ENCODE results near the gene ANAPC5. TPM values are rescaled to one million over a fixed set of nuclear protein-coding genes. Genes with fewer than 3 reads are reported as not detected.

ANAPC5 gene
- total and polyA plus RNA-seq, 12 donors, result 81.3 to 204 (median 96.6) TPM

- no peak overlapping the region for H3K27ac ChIP-seq
- WGBS, 4 donors, result 86 to 92% (median 90%) methylated on average over 7 to 10 of the region's 10 CpGs
- no peak for DNase-seq
- intact Hi-C loops (cut with DNase I), result no loop called here
- peaks cover 11 to 33% of the 10 kb centered on the region in 2 donors for H3K4me1 ChIP-seq (replicated peaks in 1 of 2)
- no peak overlapping the region for H3K4me3 ChIP-seq
- TF ChIP-seq POLR2A (IDR thresholded peaks at IDR 0.05) (no peak), CTCF (IDR thresholded peaks at IDR 0.05) (no peak)
- no peaks in the 10 kb centered on the region for H3K9me3 ChIP-seq (replicated peaks in 1 of 3)
- H3K36me3 ChIP-seq (replicated peaks in 1 of 2), result peaks cover 0 to 2% of the 10 kb centered on the region in 2 donors
- no peaks in the 10 kb centered on the region for H3K27me3 ChIP-seq
These were observed 64.8 kb downstream of the ANAPC5 start for GRCh38 chr12:121287267-121287954.

GRCh38 chr12:121285856-121286255 lies 66.4 kb downstream of the ANAPC5 start:
- no peak overlapping the region for H3K4me3 ChIP-seq
- no peaks in the 10 kb centered on the region for H3K9me3 ChIP-seq (replicated peaks in 1 of 3)
- H3K36me3 ChIP-seq (replicated peaks in 1 of 2), result no peaks in the 10 kb centered on the region
- WGBS, 4 donors, result 65 to 80% (median 71%) methylated on average over 1 of the region's 1 CpG
- no peak for DNase-seq
- no peaks in the 10 kb centered on the region for H3K27me3 ChIP-seq
- no peak overlapping the region for H3K27ac ChIP-seq
- peaks cover 11 to 33% of the 10 kb centered on the region in 2 donors for H3K4me1 ChIP-seq (replicated peaks in 1 of 2)
- intact Hi-C loops (cut with DNase I), result no loop called here
- TF ChIP-seq POLR2A (IDR thresholded peaks at IDR 0.05) (no peak), CTCF (IDR thresholded peaks at IDR 0.05) (no peak)

GRCh38 chr12:121284551-121285390 lies 67.4 kb downstream of the ANAPC5 start:
- intact Hi-C loops (cut with DNase I), result no loop called here
- no peaks in the 10 kb centered on the region for H3K9me3 ChIP-seq (replicated peaks in 1 of 3)
- H3K27me3 ChIP-seq, result no peaks in the 10 kb centered on the region
- H3K36me3 ChIP-seq (replicated peaks in 1 of 2), result no peaks in the 10 kb centered on the region
- peak in 6 of 7 donors; percentile 43 to 66 (median 58) for DNase-seq
- 48 to 61% (median 54%) methylated on average over 5 to 14 of the region's 14 CpGs for WGBS, 4 donors
- H3K4me1 ChIP-seq (replicated peaks in 1 of 2), result peaks cover 12 to 34% of the 10 kb centered on the region in 2 donors
- H3K27ac ChIP-seq, result peak overlapping the region; percentile 1 to 85 (median 67)
- no peak for TF ChIP-seq POLR2A (IDR thresholded peaks at IDR 0.05)
- TF ChIP-seq CTCF (IDR thresholded peaks at IDR 0.05), result no peak
- H3K4me3 ChIP-seq, result no peak overlapping the region

- H3K4me1 ChIP-seq (replicated peaks in 1 of 2), result peaks cover 21 to 34% of the 10 kb centered on the region in 2 donors
- peak overlapping the region in 1 of 5 donors; percentile 82 for H3K27ac ChIP-seq
- H3K9me3 ChIP-seq (replicated peaks in 1 of 3), result no peaks in the 10 kb centered on the region
- intact Hi-C loops (cut with DNase I), result no loop called here
- WGBS, 4 donors, result 93 to 96% (median 95%) methylated on average over 6 of the region's 6 CpGs
- TF ChIP-seq CTCF (IDR thresholded peaks at IDR 0.05) (no peak), POLR2A (IDR thresholded peaks at IDR 0.05) (no peak)
- DNase-seq, result no peak
- no peaks in the 10 kb centered on the region for H3K36me3 ChIP-seq (replicated peaks in 1 of 2)
- no peaks in the 10 kb centered on the region for H3K27me3 ChIP-seq
- H3K4me3 ChIP-seq, result no peak overlapping the region
These were observed 68.4 kb downstream of the ANAPC5 start for GRCh38 chr12:121283841-121284240.
